ENCODE data around the gene PLEKHD1.

The PLEKHD1 gene

GRCh38 chr14:69499436-69499835, 14.9 kb downstream of the PLEKHD1 start:
- TF ChIP-seq CTCF (IDR thresholded peaks at IDR 0.05; ENCODE audit: insufficient read depth, low read depth, low read length, missing control alignments) = no peak

GRCh38 chr14:69500096-69500495, 15.6 kb downstream of the PLEKHD1 start:
- H3K4me3 ChIP-seq (ENCODE audit: low read length) = no peak overlapping the region
- DNase-seq (ENCODE audit: low read depth) = no peak
- TF ChIP-seq CTCF (IDR thresholded peaks at IDR 0.05; ENCODE audit: insufficient read depth, low read depth, low read length, missing control alignments) = no peak

More at GRCh38 chr14:69499436-69499835, 14.9 kb downstream of the PLEKHD1 start:
- no peak overlapping the region for H3K4me3 ChIP-seq (ENCODE audit: low read length)
- DNase-seq (ENCODE audit: low read depth) = no peak

GRCh38 chr14:69500736-69501135, 16.2 kb downstream of the PLEKHD1 start:
- no peak overlapping the region for H3K4me3 ChIP-seq (ENCODE audit: low read length)
- TF ChIP-seq CTCF (IDR thresholded peaks at IDR 0.05; ENCODE audit: insufficient read depth, low read depth, low read length, missing control alignments) = no peak

GRCh38 chr14:69501423-69501838, 16.9 kb downstream of the PLEKHD1 start:
- H3K4me3 ChIP-seq (ENCODE audit: low read length) = no peak overlapping the region
- no peak for DNase-seq (ENCODE audit: low read depth)
- TF ChIP-seq CTCF (IDR thresholded peaks at IDR 0.05; ENCODE audit: insufficient read depth, low read depth, low read length, missing control alignments) = no peak

More at GRCh38 chr14:69500736-69501135, 16.2 kb downstream of the PLEKHD1 start:
- DNase-seq (ENCODE audit: low read depth) = no peak

- H3K4me3 ChIP-seq (ENCODE audit: low read length) = no peak overlapping the region
- no peak for DNase-seq (ENCODE audit: low read depth)
- no peak for TF ChIP-seq CTCF (IDR thresholded peaks at IDR 0.05; ENCODE audit: insufficient read depth, low read depth, low read length, missing control alignments)
These were observed 20.2 kb downstream of the PLEKHD1 start for GRCh38 chr14:69504775-69505174.

- no peak overlapping the region for H3K4me3 ChIP-seq (ENCODE audit: low read length)
- no peak for TF ChIP-seq CTCF (IDR thresholded peaks at IDR 0.05; ENCODE audit: insufficient read depth, low read depth, low read length, missing control alignments)
- no peak for DNase-seq (ENCODE audit: low read depth)
These were observed 21.1 kb downstream of the PLEKHD1 start for GRCh38 chr14:69505338-69506240.

GRCh38 chr14:69506241-69506595, 21.7 kb downstream of the PLEKHD1 start:
- no peak for DNase-seq (ENCODE audit: low read depth)
- no peak for TF ChIP-seq CTCF (IDR thresholded peaks at IDR 0.05; ENCODE audit: insufficient read depth, low read depth, low read length, missing control alignments)
- no peak overlapping the region for H3K4me3 ChIP-seq (ENCODE audit: low read length)

Data from epithelial cell of esophagus (primary cell).